ENCODE data around the gene EFHD1.
A peak's percentile ranks its signal among the peaks of the same experiment; 100 is the strongest.

- TF ChIP-seq ZNF350 (CRISPR knock-in tag; IDR thresholded peaks at IDR 0.05; ENCODE audit: borderline replicate concordance, low read depth) (peak; percentile 55; the same call in 1 of the 2 replicates), ZSCAN9 (CRISPR knock-in tag; IDR thresholded peaks at IDR 0.05; ENCODE audit: borderline replicate concordance) (peak; percentile 60; the same call in 1 of the 2 replicates), PHF8 (CRISPR knock-in tag; IDR thresholded peaks at IDR 0.05) (peak; percentile 42), MYNN (CRISPR knock-in tag; IDR thresholded peaks at IDR 0.05; ENCODE audit: low read depth) (no peak), ZNF607 (CRISPR knock-in tag; IDR thresholded peaks at IDR 0.05; ENCODE audit: borderline replicate concordance) (peak; percentile 87), NR1H2 (CRISPR knock-in tag; IDR thresholded peaks at IDR 0.05; ENCODE audit: borderline replicate concordance, low read depth) (peak; percentile 95)
- TF ChIP-seq, protein P1, sequence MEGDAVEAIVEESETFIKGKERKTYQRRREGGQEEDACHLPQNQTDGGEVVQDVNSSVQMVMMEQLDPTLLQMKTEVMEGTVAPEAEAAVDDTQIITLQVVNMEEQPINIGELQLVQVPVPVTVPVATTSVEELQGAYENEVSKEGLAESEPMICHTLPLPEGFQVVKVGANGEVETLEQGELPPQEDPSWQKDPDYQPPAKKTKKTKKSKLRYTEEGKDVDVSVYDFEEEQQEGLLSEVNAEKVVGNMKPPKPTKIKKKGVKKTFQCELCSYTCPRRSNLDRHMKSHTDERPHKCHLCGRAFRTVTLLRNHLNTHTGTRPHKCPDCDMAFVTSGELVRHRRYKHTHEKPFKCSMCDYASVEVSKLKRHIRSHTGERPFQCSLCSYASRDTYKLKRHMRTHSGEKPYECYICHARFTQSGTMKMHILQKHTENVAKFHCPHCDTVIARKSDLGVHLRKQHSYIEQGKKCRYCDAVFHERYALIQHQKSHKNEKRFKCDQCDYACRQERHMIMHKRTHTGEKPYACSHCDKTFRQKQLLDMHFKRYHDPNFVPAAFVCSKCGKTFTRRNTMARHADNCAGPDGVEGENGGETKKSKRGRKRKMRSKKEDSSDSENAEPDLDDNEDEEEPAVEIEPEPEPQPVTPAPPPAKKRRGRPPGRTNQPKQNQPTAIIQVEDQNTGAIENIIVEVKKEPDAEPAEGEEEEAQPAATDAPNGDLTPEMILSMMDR (CRISPR knock-in tag; IDR thresholded peaks at IDR 0.05): no peak; the same call in 1 of the 2 replicates
Observed at GRCh38 chr2:232633413-232634205, at the start of gene EFHD1.

All from HepG2 (cell line).